K562 (cell line): Measurements from ENCODE around the gene SEZ6L. TPM values are rescaled to one million over a fixed set of nuclear protein-coding genes. Genes with fewer than 3 reads are reported as not detected.
A peak's percentile ranks its signal among the peaks of the same experiment; 100 is the strongest.

ENCODE experiments used
- ATAC-seq: fragments of 200-7000 bp; cut with Tn5 transposase; 3 replicates; pipeline ENCODE4 v1.9.1; 2020; ENCODE audit warnings: moderate library complexity
- BruUV-seq: library from RNA; stranded (reverse); fragments of 400-500 nt; replicated peaks from 2 replicates; lab custom pipeline; 2021; lab: Mats Ljungman, UMichigan
- CTCF ChIA-PET: fragments of 300-600 bp; formaldehyde crosslinking; extraction: SDS; loops from one replicate; lab custom pipeline; 2021; ENCODE audit warnings: low intra/inter-chr PET ratio; lab: Yijun Ruan, JAX
- POLR2A ChIA-PET: fragments of 300-600, 350-650 bp; sonication (Branson Sonifier 250); formaldehyde crosslinking; extraction: SDS; loops from one replicate; lab custom pipeline; 2021; ENCODE audit warnings: antibody characterized with exemption, inconsistent platforms; lab: Yijun Ruan, JAX
- DNase-seq, 4 experiments: peaks; one replicate each; pipeline versions ENCODE4 v3.0.0 to v3.0.0-alpha.2; 2011 to 2018; ENCODE audit warnings: low spot score in 3 of 4, mixed read lengths in 3 of 4; ENCODE audit errors: extremely low read depth in 1 of 4
- FAIRE-seq: peaks from 2 replicates; lab custom pipeline; 2011; peaks lifted over from hg19 to GRCh38; lab: Jason Lieb, UNC
- H2AFZ ChIP-seq: 2 replicates; pipeline ENCODE4 v1.6.0; 2011; ENCODE audit warnings: low read depth, low read length, control low read depth, inconsistent platforms
- H3K27ac ChIP-seq: fragments of 200-600 bp; 3 replicates; pipeline ENCODE4 v1.8.0; 2011; ENCODE audit warnings: low read depth, mild to moderate bottlenecking, control low read depth, inconsistent platforms, low read length, moderate library complexity, mixed read lengths; ENCODE audit errors: extremely low read depth
- H3K27me3 ChIP-seq, 2 experiments: fragments of 300-600 bp in 1 of 2; 2 replicates in 1 of 2; 3 replicates in 1 of 2; pipeline versions ENCODE4 v1.6.0 to v1.8.0; 2011; ENCODE audit warnings: inconsistent platforms in 2 of 2, low read length in 2 of 2, mild to moderate bottlenecking in 1 of 2, mixed read lengths in 1 of 2, moderate library complexity in 1 of 2; ENCODE audit not compliant: control insufficient read depth in 2 of 2, insufficient read depth in 2 of 2
- H3K36me3 ChIP-seq: fragments of 300-600 bp; 3 replicates; pipeline ENCODE4 v1.8.0; 2011; ENCODE audit warnings: mild to moderate bottlenecking, low read length, inconsistent platforms; ENCODE audit not compliant: control insufficient read depth, insufficient read depth
- H3K4me1 ChIP-seq, 2 experiments: fragments of 200-600 bp in 1 of 2; replicated peaks in 1 of 2; 2 replicates in 1 of 2; 3 replicates in 1 of 2; pipeline versions ENCODE4 v1.5.1 to v1.8.0; 2011; ENCODE audit warnings: inconsistent platforms in 2 of 2, low read length in 2 of 2, mild to moderate bottlenecking in 1 of 2, mixed read lengths in 1 of 2, moderate library complexity in 1 of 2; ENCODE audit not compliant: control insufficient read depth in 2 of 2, insufficient read depth in 2 of 2
- H3K4me2 ChIP-seq: 2 replicates; pipeline ENCODE4 v1.6.1; 2011; ENCODE audit warnings: low read length, control low read depth, inconsistent platforms, mixed read lengths; ENCODE audit not compliant: insufficient read depth
- H3K4me3 ChIP-seq: fragments of 200-600 bp; sonication (generic), shearing (Covaris generic); 2 replicates; pipeline ENCODE4 v1.5.1; 2016; ENCODE audit warnings: control low read depth, inconsistent platforms
- H3K79me2 ChIP-seq: fragments of 200-600 bp; 3 replicates; pipeline ENCODE4 v1.8.0; 2011; ENCODE audit warnings: low read length, inconsistent platforms; ENCODE audit not compliant: control insufficient read depth, insufficient read depth
- H3K9ac ChIP-seq, 2 experiments: 2 replicates each; pipeline versions ENCODE4 v1.6.0 to v1.6.1; 2011; ENCODE audit warnings: low read depth in 2 of 2, low read length in 2 of 2, control low read depth in 1 of 2, inconsistent platforms in 1 of 2, mild to moderate bottlenecking in 1 of 2, mixed read lengths in 1 of 2; ENCODE audit not compliant: insufficient read depth in 1 of 2
- H3K9me1 ChIP-seq: one replicate; pipeline ENCODE4 v1.6.0; 2011; ENCODE audit warnings: inconsistent platforms, mild to moderate bottlenecking, low read length, moderate library complexity; ENCODE audit not compliant: control insufficient read depth, insufficient read depth
- H3K9me3 ChIP-seq: replicated peaks from 2 replicates; pipeline ENCODE4 v1.5.1; 2011; ENCODE audit warnings: low read depth, low read length, inconsistent platforms; ENCODE audit not compliant: control insufficient read depth, insufficient read depth
- H4K20me1 ChIP-seq: replicated peaks from 2 replicates; pipeline ENCODE4 v1.6.1; 2011; ENCODE audit warnings: low read length, inconsistent platforms, mixed read lengths; ENCODE audit not compliant: control insufficient read depth, insufficient read depth
- BACH1 ChIP-seq: fragments of 200-800 bp; sonication (Bioruptor generic); IDR thresholded peaks from 2 replicates; pipeline ENCODE4 v1.6.1; 2016; ENCODE audit warnings: missing genetic modification characterization, missing compliant biosample characterization
- C11orf30 ChIP-seq: fragments of 450-650 bp; IDR thresholded peaks from 2 replicates; pipeline ENCODE4 v1.6.1; 2016; ENCODE audit warnings: low read depth, mild to moderate bottlenecking
- CBX2 ChIP-seq: fragments of 200-600 bp; sonication (generic); IDR thresholded peaks from one replicate; pipeline ENCODE4 v1.6.1; 2012; ENCODE audit warnings: mild to moderate bottlenecking, low read length, inconsistent platforms; ENCODE audit not compliant: insufficient read depth, poor library complexity, severe bottlenecking
- MAFG ChIP-seq: fragments of 450-650 bp; conservative IDR thresholded peaks from 2 replicates; pipeline ENCODE4 v1.6.1; 2016; ENCODE audit warnings: missing genetic modification characterization, missing compliant biosample characterization
- PATZ1 ChIP-seq: fragments of 250-450 bp; sonication (Bioruptor Pico); IDR thresholded peaks from 2 replicates; pipeline ENCODE4 v1.5.0; 2020; ENCODE audit warnings: mild to moderate bottlenecking, borderline replicate concordance
- POLR2AphosphoS5 ChIP-seq: IDR thresholded peaks from 2 replicates; pipeline ENCODE4 v1.6.1; 2011; ENCODE audit warnings: mild to moderate bottlenecking, low read depth, low read length, moderate library complexity; ENCODE audit not compliant: control insufficient read depth, insufficient read depth
- TOE1 ChIP-seq, 2 experiments: fragments of 450-650 bp in 1 of 2; sonication (generic) in 1 of 2; formaldehyde crosslinking in 1 of 2; IDR thresholded peaks; 2 replicates each; pipeline versions ENCODE4 v1.7.1 to v1.8.0; 2016 to 2022; ENCODE audit warnings: borderline replicate concordance in 2 of 2, mild to moderate bottlenecking in 2 of 2, antibody characterized with exemption in 1 of 2, inconsistent platforms in 1 of 2, low read depth in 1 of 2, missing genetic modification reagents in 1 of 2, moderate library complexity in 1 of 2
- TSHZ1 ChIP-seq: fragments of 250-450 bp; sonication (Bioruptor Pico); IDR thresholded peaks from 2 replicates; pipeline ENCODE4 v1.4.0; 2020; ENCODE audit warnings: mild to moderate bottlenecking, moderate library complexity
- ZNF316 ChIP-seq: fragments of 450-650 bp; IDR thresholded peaks from 2 replicates; pipeline ENCODE4 v1.6.1; 2016
- WGBS: fragments of 100-300 bp; shearing (Covaris generic); methylation state at CpG from one replicate; pipeline ENCODE4 v1.1.6; 2016; ENCODE audit warnings: low coverage, mixed read lengths; ENCODE audit not compliant: insufficient coverage; ENCODE audit errors: missing lambda C conversion rate; 5-methylcytosine and 5-hydroxymethylcytosine counted together
- in situ Hi-C: fragments of 300-500 bp; cut with MboI; formaldehyde crosslinking; loops from 4 replicates; pipeline ENCODE4 v1.15.0; 2018; ENCODE audit warnings: inconsistent platforms, mixed read lengths
- intact Hi-C: fragments of 100-400 bp; cut with micrococcal nuclease; formaldehyde crosslinking; loops from 2 replicates; pipeline ENCODE4 v1.14.2; 2022
- polyA plus RNA-seq, 8 experiments: library from polyadenylated mRNA; depleted of rRNA in 4 of 8; stranded (reverse) in 5 of 8; unstranded in 3 of 8; fragments of >200 nt; fragmentation: Nextera tagmentation in 2 of 8; fragmentation: Illumina TruSeq in 1 of 8; extraction: Ambion mirVana in 2 of 8; extraction: Trizol in 1 of 8; gene quantifications; 2 replicates each; pipeline versions ENCODE4 v1.2.1 to v1.2.3, GENCODE V29; 2011 to 2014; ENCODE audit warnings: inconsistent platforms in 1 of 8, missing spikeins in 1 of 8
- total RNA-seq, 7 experiments: library from RNA; depleted of rRNA in 6 of 7; stranded (reverse); fragments of >200 nt in 6 of 7; fragmentation: Illumina TruSeq in 2 of 7; extraction: Trizol in 2 of 7; gene quantifications; 2 replicates each; pipeline versions ENCODE4 v1.2.1 to v1.2.3, GENCODE V29; 2011 to 2021; ENCODE audit warnings: low replicate concordance in 1 of 7

SEZ6L gene
- total and polyA plus RNA-seq, 9 of the 15 experiments (the other 6 are each of a cell fraction or from before 2014, with no cell fraction given), result not detected

- POLR2A ChIA-PET, result no interaction called here
- WGBS, result 2% methylated on average over 7 of the region's 7 CpGs
These were observed 118.3 kb downstream of the SEZ6L start for GRCh38 chr22:26287382-26288225.

DNA sequence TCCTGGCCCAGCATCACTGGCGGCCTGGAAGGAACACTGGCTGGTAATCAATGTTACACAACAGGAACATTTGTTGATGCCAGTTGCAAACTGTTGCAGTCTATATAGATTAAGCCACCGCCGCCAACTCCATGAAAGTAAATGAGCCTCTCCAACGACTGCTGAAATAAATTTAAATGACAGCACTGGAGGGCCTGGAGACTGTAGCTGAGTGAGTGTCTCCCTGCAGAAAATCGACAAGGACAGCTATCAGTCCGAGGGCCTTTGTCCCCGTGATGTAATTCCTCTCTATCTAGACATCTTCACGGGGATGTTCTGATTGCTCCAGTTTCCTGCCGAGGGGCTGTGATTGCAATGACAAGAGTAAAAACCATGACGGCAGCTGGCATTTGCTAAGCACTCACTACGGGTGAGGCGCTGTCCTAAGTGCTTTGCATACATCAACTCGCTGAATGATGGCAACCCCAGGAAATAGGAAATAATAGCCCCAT, 120.4 kb downstream of the SEZ6L start:
- Histone ChIP-seq H3K9me3 (no peaks in the 10 kb centered on the region), H3K27ac (no peak overlapping the region), H3K36me3 (no peaks in the 10 kb centered on the region), H3K27me3 (peaks cover 0 to 10% of the 10 kb centered on the region in 2 experiments; a peak in 4 of 5 replicates), H3K9me1 (no peaks in the 10 kb centered on the region), H3K4me1 (no peaks in the 10 kb centered on the region), H3K4me3 (no peak overlapping the region), H3K79me2 (no peaks in the 10 kb centered on the region), H4K20me1 (no peaks in the 10 kb centered on the region), H2AFZ (no peak overlapping the region), H3K4me2 (no peak overlapping the region), H3K9ac (no peak overlapping the region)
- under 1% methylated on average over 13 of the region's 13 CpGs for WGBS
- no TSS peak for BruUV-seq
- ATAC-seq (no peak), DNase-seq (no peak), FAIRE-seq (no peak)
- ChIA-PET CTCF (no interaction called here), POLR2A (no interaction called here)
- in situ Hi-C loops (no loop called here), intact Hi-C loops (no loop called here)
- TF ChIP-seq CBX2 (no peak), TSHZ1 (CRISPR knock-in tag) (no peak), BACH1 (tag) (no peak), PATZ1 (CRISPR knock-in tag) (no peak)

More at GRCh38 chr22:26287382-26288225, 118.3 kb downstream of the SEZ6L start:
- H3K4me2 ChIP-seq, result no peak overlapping the region
- no peaks in the 10 kb centered on the region for H3K9me1 ChIP-seq
- no peak overlapping the region for H3K27ac ChIP-seq
- H3K79me2 ChIP-seq, result no peaks in the 10 kb centered on the region
- no peak overlapping the region for H3K9ac ChIP-seq
- intact Hi-C loops (no loop called here), in situ Hi-C loops (no loop called here)
- CTCF ChIA-PET, result no interaction called here
- no peaks in the 10 kb centered on the region for H3K4me1 ChIP-seq
- ATAC-seq, result no peak
- H3K9me3 ChIP-seq, result no peaks in the 10 kb centered on the region
- H3K36me3 ChIP-seq, result no peaks in the 10 kb centered on the region
- peak; percentile 55; the same call in 1 of the 2 replicates for TF ChIP-seq C11orf30
- TF ChIP-seq ZNF316, result peak; percentile 52
- no peak for TF ChIP-seq POLR2AphosphoS5
- TF ChIP-seq TOE1 (IDR thresholded peaks at IDR 0.05; ENCODE audit: borderline replicate concordance), result no peak
- no peak for TF ChIP-seq TOE1 (CRISPR knock-in tag; IDR thresholded peaks at IDR 0.05; ENCODE audit: borderline replicate concordance, low read depth)
- TF ChIP-seq MAFG (tag), result peak; percentile 41; the same call in 1 of the 2 replicates
- H3K27me3 ChIP-seq, result peaks cover 0 to 10% of the 10 kb centered on the region in 2 experiments; a peak in 3 of 5 replicates
- H4K20me1 ChIP-seq, result no peaks in the 10 kb centered on the region
- no peak overlapping the region for H3K4me3 ChIP-seq
- FAIRE-seq, result no peak
- no peak for DNase-seq
- BruUV-seq, result no TSS peak
- no peak overlapping the region for H2AFZ ChIP-seq
